HT1080 (cell line): Measurements from ENCODE around the gene ST7. TPM values are rescaled to one million over a fixed set of nuclear protein-coding genes. Genes with fewer than 3 reads are reported as not detected.
"Not testable (repeated sequence)": the region's sequence is repeated elsewhere in the genome, so short reads cannot be mapped to it uniquely, and the experiment has no call there.

Experiments
- DNase-seq: peaks from one replicate; pipeline ENCODE4 v3.0.0-alpha.2; 2015; ENCODE audit warnings: low read depth
- total RNA-seq: library from RNA; depleted of rRNA; stranded (reverse); fragments of >200 nt; shearing (Covaris generic); gene quantifications from 2 replicates; pipeline ENCODE4 v1.2.3, GENCODE V29; 2014

ST7 gene
- total RNA-seq, 1 experiment from 2014 or later: 22.6 TPM

DNA sequence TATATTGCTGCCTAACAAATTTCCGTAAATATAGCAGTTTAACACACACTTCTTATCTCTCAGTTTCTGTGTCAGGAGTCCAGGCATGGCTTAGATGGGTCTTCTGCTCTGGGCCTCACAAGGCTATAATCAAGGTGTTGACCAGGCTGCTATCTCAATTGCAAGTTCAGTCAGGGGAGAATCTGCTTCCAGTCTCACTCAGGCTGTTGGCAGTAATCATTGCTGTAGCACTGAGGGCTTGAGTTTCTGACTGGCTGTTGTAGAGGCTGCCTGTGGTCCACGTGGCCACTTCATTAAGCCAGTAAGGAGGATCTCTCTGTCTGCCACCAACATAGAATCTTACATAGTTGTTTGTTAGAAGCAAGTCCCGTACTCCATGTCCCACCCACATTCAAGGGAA lies 138.4 kb downstream of the ST7 start:
- DNase-seq: no peak

DNA sequence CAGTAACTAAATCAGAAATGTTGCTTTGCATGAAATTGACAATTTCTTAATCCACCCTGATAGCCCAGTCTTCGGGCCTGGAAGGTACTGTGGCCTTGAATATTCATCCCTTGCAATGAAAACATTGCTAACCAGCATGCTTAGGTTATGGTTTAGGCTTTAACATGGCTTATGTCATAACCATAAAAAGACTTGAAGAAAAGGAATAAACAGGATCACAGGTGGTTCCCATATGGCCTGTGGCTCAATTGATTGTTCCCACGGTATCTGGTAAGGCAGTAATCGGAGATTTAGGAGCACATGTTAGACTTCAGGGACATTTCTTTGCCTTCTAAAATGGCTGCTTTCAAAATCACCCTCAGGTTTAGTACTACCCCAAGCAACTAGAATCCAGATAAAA lies 139.5 kb downstream of the ST7 start:
- no peak for DNase-seq

DNA sequence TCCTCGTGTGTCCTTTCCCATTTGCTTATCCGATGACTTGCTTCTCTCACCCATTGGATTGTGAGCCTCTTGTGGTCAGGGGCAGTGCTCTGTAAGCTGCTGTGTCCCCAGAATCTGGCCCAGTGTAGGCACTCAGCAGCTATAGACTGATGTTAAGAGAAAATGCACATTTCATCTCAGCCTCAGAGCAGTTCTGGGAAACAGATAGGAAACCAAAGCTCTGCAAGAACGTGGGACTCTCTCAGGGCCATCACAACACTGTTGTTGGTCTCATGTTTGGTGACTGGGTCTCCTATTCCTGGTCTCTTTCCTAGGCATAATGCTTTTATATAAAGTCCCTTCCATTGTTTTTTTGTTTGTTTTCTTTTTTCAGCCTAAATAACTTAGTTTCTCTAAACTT lies 141.2 kb downstream of the ST7 start:
- no peak for DNase-seq

GRCh38 chr7:117095055-117095454 lies 141.8 kb downstream of the ST7 start:
- DNase-seq: no peak

DNA sequence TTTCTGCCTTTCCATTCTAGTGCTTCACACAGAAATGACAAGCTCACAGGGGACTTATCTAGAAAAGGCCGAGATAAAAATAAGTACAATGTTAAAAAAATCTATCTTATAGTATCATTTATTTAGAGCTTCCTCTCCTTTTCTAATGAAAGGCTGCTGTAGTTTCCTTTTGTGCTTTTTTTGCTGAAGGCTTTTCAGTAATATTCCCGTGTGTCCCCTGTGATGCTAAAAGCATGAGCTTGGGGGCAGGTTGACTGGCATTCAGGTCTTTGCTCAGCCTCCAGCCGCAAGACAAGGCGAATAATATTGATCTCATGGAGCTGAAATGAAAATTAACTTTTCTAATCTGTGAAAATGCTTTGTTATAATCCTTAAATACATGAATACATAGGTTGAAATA lies 143.0 kb downstream of the ST7 start:
- no peak for DNase-seq

DNA sequence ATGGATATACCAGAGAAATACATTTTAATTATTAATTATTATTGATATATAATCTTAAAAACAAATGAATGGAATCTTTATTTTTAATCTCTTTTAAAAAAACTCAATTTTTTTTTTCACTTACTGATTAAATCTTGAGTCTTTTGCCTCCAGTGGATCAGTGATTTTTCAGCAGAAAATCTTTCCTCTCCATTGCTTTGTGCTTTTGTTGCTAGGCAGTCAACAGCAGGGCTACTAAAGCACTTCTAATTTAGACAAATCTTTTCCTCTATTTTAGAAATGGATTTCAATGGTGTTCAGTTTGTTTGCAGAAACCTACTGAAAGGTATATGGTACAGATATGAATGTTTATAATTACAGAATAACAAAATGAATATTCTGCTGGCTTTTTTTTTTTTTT lies 143.6 kb downstream of the ST7 start:
- no peak for DNase-seq

- no peak for DNase-seq
Observed at GRCh38 chr7:117097860-117098259, 144.6 kb downstream of the ST7 start.

DNA sequence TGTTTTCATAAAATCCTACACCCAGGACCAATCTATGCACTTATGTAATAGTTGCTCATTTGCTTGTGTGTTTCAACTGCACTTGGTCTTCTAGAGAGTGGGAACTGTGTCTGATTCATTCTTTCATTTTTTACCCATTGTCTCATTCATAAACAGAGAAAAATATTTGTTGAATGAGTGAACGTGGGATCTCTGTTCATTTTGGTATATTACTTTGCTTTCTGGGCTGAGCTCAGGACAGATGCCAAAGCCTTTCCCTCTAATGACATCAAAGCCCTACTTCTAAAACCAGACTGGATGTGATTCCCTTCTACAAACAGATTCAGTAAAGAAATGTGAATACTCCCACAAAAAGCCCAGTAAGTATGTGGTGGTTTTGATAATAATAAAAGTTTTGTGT lies 145.2 kb downstream of the ST7 start:
- peak; percentile 87 for DNase-seq

- DNase-seq: no peak
Observed at GRCh38 chr7:117101026-117101425, 147.7 kb downstream of the ST7 start.

- no peak for DNase-seq
Observed at GRCh38 chr7:117110480-117111315, 157.4 kb downstream of the ST7 start.

DNA sequence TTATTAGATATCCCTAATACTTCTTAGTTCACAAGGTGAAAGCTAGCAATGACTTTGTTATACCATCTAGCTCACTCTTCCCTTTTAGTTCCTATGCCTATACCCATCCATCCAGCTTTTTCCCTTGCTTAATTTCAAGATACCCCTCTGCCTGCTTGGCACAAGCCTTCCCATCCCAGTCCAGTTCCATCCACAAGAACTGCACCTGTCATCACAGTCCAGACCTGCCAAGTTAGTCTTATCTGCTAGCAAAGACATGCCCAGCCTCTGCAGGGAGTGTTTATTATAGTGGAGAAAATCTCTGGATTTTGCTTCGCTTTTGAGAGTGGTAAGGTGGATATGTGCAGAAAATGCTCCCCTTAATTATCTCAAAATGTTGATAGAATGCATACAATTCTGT lies 158.2 kb downstream of the ST7 start:
- DNase-seq: no peak

GRCh38 chr7:117112640-117113039 lies 159.3 kb downstream of the ST7 start:
- DNase-seq: no peak

DNA sequence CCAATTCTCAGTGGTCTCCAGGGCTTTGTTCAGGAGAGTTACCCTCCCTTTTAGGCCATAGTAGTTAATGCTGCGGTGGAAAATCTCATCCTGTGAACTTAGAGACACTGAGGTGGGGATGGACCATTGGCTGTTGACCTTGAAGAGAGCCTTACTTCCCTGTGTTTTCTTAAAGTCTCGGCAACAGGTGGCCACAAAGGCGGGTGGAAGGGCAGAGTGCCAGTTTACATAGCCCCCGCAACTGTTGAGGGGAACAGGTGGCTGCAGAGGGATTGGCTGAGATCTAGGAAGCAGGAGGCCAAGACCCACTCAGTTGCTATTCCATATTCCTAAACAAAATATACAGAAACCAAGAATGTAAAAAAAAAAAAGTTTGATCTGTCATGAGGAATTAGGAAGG lies 160.6 kb downstream of the ST7 start:
- DNase-seq: no peak

DNA sequence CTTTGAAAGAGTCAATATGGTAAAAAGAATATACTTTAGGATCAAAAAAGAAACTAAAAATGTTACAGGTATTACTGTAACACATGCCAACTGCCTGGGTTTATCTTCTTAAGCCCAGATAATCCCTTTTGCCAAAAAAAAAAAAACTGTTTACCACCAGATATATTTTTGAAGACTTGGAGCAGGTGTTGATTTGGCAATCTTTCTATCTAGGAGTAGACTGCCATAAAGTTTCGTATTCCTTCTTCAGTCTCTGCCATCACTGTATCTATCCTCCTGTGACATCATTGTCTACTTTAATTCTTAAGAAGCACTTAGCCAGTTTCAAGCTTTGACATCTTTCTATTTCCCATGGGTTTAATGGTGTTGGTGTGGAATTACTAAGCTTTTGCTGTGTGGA lies 161.0 kb downstream of the ST7 start:
- DNase-seq: no peak

DNA sequence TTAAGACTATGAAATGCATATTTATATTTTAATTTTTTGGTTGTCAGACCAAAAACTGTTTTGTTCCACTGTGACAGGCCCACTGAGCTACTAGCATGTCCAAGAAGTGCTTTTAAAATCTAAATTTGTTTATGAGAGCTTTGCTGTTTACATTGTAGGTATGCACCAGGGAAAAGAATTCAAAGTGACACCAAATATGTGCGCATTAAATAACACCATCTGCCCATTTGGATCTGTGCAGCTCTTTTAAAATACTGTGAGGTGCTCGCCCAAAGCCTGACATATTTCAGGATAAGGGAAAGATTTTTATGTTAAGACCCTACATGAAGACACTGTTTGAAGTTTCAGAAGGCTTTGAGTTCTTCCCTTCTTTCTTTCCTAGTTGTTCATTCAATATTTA lies 162.9 kb downstream of the ST7 start:
- no peak for DNase-seq

DNA sequence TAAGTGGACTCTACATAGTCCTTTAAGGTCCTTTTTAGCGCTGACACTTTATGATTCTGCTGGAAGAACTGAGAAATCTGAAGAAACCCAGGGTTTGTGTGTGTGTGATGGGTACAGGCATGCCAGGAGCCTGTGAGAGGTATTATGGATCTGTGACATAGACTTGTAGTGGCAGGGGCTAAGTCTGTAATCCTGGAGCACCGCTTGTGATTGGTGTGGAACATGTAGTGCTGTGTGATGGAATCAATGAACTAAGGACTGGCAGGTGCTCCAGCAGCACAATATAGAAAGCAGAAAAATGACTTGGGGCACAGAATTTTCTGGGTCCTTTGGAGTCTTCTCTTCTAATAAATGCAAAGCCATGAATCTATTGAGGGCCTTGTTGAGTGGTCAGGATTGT lies 163.9 kb downstream of the ST7 start:
- DNase-seq: no peak

GRCh38 chr7:117118579-117119180 lies 165.4 kb downstream of the ST7 start:
- DNase-seq: peak; percentile 6

DNA sequence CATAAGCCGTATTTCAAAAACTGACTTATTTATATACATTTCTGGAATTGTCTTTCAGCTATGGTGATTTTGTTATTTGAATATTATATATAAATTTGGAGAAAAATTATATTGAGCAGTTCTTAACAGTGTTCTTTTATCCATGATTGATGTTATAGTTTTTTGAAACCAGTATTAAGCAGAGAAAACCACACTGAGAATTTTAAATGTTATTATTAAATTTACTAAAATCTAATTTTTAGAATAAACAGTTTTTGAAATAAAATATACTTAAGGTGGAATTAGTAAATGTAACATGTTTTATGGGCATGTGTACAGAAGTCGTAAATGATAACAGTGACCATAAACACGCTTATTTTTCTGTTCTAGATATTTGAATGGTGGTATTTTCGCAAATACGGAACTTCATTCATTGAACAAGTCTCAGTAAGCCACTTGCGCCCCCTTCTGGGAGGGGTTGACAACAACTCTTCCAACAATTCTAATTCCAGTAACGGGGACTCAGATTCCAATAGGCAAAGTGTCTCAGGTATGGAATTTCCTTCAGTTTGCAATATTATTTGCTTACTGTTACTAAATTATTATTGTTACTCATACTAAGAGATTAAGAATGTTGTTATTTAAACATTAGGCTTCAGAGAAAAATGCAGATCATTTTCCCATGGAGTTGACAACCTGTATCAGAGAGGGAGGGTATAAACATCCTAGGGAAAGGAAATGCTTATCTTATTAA lies 166.1 kb downstream of the ST7 start:
- DNase-seq: peak; percentile 70

DNA sequence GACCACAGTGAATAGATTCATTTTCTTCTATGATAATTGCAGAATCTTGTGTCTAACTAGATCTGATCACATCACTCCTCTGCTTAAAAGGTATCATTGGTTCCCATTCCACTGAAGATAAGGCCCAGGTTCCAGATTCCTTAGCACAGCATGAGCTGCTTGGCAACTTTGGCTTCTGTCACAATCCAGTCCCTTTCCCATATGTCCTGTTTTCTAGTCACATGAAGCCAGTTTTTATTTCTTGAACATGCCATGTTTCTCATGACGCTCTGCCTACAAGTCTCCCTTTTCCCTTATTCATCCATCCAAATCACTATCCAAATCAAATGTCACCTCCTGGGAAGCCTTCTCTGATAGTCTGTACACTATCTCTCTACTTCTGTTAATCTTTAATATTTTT lies 167.0 kb downstream of the ST7 start:
- DNase-seq: not testable (repeated sequence)

DNA sequence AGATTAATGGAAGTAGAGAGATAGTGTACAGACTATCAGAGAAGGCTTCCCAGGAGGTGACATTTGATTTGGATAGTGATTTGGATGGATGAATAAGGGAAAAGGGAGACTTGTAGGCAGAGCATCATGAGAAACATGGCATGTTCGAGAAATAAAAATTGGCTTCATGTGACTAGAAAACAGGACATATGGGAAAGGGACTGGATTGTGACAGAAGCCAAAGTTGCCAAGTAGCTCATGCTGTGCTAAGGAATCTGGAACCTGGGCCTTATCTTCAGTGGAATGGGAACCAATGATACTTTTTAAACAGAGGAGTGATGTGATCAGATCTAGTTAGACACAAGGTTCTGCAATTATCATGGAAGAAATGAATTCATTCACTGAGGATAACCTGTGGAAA lies 168.7 kb downstream of the ST7 start:
- not testable (repeated sequence) for DNase-seq

- DNase-seq: no peak
Observed at GRCh38 chr7:117122536-117122935, 169.2 kb downstream of the ST7 start.

GRCh38 chr7:117123311-117123926 lies 170.1 kb downstream of the ST7 start:
- DNase-seq: no peak
